Hematopoietic multipotent progenitor cell treated with erythropoietin and hydrocortisone succinate and interleukin-3 and kit ligand, for 4 days (in vitro differentiated cells): ENCODE measurements around the gene SLC44A2.
"Not testable (repeated sequence)": the region's sequence is repeated elsewhere in the genome, so short reads cannot be mapped to it uniquely, and the experiment has no call there.

Source experiments
- DNase-seq: peaks from one replicate; pipeline ENCODE4 v3.0.0-alpha.2; 2015

Gene SLC44A2

GRCh38 chr19:10653732-10654609, 28.6 kb downstream of the SLC44A2 start, which contains the start of gene ILF3:
Gene ILF3, plus strand, starts transcription at chr19:10654346. Its CDS starts 16,260 bp downstream, at chr19:10670606.
- DNase-seq, result peak; percentile 100

- DNase-seq, result peak; percentile 77
Measured at GRCh38 chr19:10654610-10655456, 29.5 kb downstream of the SLC44A2 start.

GRCh38 chr19:10655457-10656312, 30.3 kb downstream of the SLC44A2 start:
- peak; percentile 42 for DNase-seq

- no peak for DNase-seq
Measured at GRCh38 chr19:10660346-10660745, 35.0 kb downstream of the SLC44A2 start.

GRCh38 chr19:10661946-10662345, 36.6 kb downstream of the SLC44A2 start:
- no peak for DNase-seq

- DNase-seq, result no peak
Measured at GRCh38 chr19:10662384-10663251, 37.3 kb downstream of the SLC44A2 start.

GRCh38 chr19:10663252-10663563, 37.9 kb downstream of the SLC44A2 start:
- not testable (repeated sequence) for DNase-seq

GRCh38 chr19:10667867-10668266, 42.5 kb downstream of the SLC44A2 start:
- no peak for DNase-seq

GRCh38 chr19:10669246-10669645, 43.9 kb downstream of the SLC44A2 start:
- no peak for DNase-seq

GRCh38 chr19:10670182-10670581, 44.8 kb downstream of the SLC44A2 start:
- DNase-seq, result no peak

- DNase-seq, result no peak
Measured at GRCh38 chr19:10670876-10671804, 45.8 kb downstream of the SLC44A2 start.

- not testable (repeated sequence) for DNase-seq
Measured at GRCh38 chr19:10671922-10672321, 46.6 kb downstream of the SLC44A2 start.

GRCh38 chr19:10675214-10675613, 49.9 kb downstream of the SLC44A2 start:
- DNase-seq, result not testable (repeated sequence)

- DNase-seq, result peak; percentile 74
Measured at GRCh38 chr19:10677751-10678150, 52.4 kb downstream of the SLC44A2 start.

GRCh38 chr19:10678813-10679212, 53.5 kb downstream of the SLC44A2 start:
- no peak for DNase-seq

- no peak for DNase-seq
Measured at GRCh38 chr19:10679743-10680142, 54.4 kb downstream of the SLC44A2 start.

- DNase-seq, result no peak
Measured at GRCh38 chr19:10680545-10681135, 55.3 kb downstream of the SLC44A2 start.

- DNase-seq, result no peak
Measured at GRCh38 chr19:10681658-10682057, 56.3 kb downstream of the SLC44A2 start.

- DNase-seq, result no peak
Measured at GRCh38 chr19:10682397-10683063, 57.2 kb downstream of the SLC44A2 start.

- DNase-seq, result no peak
Measured at GRCh38 chr19:10683064-10683426, 57.7 kb downstream of the SLC44A2 start.
